GM12865 (cell line): ENCODE data around the gene RALB.
"Not testable (repeated sequence)": the region's sequence is repeated elsewhere in the genome, so short reads cannot be mapped to it uniquely, and the experiment has no call there.

Experiments
- DNase-seq: peaks from one replicate; pipeline ENCODE4 v3.0.0; 2010; ENCODE audit warnings: low read depth
- H3K4me3 ChIP-seq: 2 replicates; pipeline ENCODE4 v1.5.1; 2011; ENCODE audit warnings: mild to moderate bottlenecking, low read depth, low read length, control low read depth
- TF ChIP-seq, protein P1 (sequence below): IDR thresholded peaks from 2 replicates; pipeline ENCODE4 v1.5.1; 2011; ENCODE audit warnings: low read length, control low read depth, low read depth, inconsistent platforms; ENCODE audit not compliant: insufficient read depth; ENCODE audit errors: missing control alignments

Gene RALB

DNA sequence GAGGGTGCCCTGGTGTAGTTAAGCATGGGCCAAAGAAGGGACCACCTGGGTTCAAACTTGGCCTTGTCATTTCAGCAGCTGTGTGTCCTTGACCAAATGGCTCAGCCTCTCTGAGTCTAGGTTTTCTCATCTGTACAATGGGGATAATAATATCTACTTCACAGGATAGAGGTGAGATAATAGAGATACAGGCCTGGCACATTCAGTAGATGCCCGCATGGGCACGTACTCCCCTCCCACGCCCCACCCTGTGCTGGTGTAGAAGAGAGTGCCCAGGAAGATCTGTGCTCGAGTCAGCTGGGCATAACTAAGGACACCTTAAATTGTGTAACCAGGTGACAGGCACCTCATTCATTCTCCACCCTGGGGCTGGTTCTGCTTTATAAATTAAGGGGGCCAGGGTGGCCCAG is 21.1 kb upstream of the RALB start:
- peak overlapping the region; percentile 96 for H3K4me3 ChIP-seq
- TF ChIP-seq, protein P1, sequence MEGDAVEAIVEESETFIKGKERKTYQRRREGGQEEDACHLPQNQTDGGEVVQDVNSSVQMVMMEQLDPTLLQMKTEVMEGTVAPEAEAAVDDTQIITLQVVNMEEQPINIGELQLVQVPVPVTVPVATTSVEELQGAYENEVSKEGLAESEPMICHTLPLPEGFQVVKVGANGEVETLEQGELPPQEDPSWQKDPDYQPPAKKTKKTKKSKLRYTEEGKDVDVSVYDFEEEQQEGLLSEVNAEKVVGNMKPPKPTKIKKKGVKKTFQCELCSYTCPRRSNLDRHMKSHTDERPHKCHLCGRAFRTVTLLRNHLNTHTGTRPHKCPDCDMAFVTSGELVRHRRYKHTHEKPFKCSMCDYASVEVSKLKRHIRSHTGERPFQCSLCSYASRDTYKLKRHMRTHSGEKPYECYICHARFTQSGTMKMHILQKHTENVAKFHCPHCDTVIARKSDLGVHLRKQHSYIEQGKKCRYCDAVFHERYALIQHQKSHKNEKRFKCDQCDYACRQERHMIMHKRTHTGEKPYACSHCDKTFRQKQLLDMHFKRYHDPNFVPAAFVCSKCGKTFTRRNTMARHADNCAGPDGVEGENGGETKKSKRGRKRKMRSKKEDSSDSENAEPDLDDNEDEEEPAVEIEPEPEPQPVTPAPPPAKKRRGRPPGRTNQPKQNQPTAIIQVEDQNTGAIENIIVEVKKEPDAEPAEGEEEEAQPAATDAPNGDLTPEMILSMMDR, result no peak
- DNase-seq, result peak; percentile 29

DNA sequence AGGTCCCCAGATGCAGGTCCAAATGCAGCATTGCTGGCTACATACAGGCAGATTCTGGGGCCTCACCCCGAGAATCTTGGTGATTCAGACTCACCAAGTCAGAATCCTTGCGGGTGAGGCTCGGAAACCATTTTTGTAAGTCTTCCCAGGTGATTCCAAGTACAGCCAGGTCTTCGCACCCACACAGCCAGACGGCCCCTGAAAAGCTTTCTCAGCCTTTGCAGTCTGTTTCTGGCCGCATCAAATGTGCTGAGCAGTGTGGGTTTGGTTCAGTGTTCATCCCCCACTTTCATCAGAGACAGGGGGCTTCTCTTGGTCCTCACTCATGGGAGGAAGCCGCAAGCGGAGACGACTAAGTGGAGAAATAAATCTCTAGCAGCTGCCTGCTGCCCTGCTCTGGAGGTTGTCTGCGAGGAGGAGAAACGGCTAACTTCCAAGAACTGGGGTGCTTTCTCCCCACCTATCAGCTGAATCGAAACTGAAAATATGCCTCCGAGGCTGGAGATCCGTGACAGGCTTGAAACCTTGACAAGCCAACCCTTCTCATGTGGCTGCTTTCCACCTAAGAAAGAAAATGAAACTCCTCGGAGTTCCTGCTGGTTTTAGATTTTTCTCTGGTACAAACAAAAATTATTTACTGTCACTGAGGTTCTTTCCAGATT is 20.5 kb upstream of the RALB start:
- peak; percentile 95 for DNase-seq
- TF ChIP-seq, protein P1, result no peak
- peak overlapping the region; percentile 96 for H3K4me3 ChIP-seq

DNA sequence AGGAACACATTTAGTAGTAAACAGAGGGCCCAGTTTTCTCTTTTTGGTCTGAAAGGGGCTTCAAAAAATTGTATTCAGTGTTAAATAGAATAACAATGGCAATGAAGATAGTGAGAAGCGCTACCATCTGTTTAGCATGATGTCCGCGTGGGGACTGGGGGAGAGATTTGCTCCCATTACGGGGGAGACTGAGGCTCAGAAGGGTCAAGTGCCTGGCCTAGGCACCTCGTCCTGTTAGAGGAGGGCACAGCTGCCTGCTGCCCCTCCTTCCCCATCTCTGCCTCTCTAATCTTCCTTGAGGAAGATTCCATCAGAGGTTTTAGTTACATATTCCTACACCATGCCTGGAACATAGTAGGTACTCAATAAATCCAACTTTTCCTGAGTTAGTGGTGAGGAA is 19.4 kb upstream of the RALB start:
- TF ChIP-seq, protein P1, result no peak
- no peak for DNase-seq
- no peak overlapping the region for H3K4me3 ChIP-seq

DNA sequence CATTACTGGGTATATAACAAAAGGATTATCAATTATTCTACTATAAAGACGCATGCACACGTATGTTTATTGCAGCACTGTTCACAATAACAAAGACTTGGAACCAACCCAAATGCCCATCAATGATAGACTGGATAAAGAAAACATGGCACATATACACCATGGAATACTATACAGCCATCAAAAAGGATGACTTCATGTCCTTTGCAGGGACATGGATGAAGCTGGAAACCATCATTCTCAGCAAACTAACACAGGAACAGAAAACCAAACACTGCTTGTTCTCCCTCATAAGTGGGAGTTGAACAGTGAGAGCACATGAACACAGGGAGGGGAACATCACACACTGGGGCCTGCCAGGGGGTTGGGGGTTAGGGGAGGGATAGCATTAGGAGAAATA is 17.5 kb upstream of the RALB start:
- H3K4me3 ChIP-seq, DNase-seq: not testable (repeated sequence)

DNA sequence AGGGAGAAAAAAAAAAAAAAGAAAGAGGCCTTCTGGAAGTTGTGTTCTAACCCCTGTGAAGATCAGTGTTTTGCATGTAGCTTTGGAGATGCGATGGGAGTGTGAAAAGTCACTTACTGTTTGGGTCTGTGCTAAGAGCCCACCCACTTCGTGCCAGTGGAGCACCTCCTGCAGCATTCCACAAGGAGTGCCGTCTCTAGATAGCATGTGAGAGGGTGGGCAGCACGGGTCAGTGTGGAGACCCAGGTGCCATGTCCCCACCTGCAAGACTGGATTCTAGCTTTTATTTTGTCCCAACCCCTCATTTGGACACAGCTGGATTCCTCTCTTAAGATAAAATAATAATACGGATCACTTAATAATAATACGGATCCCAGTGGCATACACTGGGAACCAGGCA is 17.0 kb upstream of the RALB start:
- TF ChIP-seq, protein P1, result no peak
- H3K4me3 ChIP-seq, result no peak overlapping the region
- no peak for DNase-seq

DNA sequence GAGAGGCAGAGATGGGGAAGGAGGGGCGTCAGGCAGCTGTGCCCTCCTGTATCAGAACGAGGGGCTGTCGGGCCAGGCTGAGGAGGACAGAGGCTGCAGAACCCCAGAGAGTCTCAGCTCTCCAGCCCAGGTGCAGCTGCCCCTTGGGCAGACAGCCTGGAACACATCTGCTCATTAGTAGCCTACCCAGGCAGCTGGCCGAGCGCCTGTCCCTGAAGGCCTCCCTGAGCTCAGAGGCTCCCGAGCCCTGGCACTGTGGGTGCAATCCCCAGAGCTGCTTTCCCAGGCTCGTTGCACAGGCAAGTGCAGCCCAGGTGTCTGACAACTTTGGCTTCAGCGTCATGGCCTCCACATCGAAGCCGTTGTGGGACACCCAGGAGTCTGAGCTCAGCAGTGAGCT is 16.3 kb upstream of the RALB start:
- no peak overlapping the region for H3K4me3 ChIP-seq
- no peak for DNase-seq
- TF ChIP-seq, protein P1, result no peak

DNA sequence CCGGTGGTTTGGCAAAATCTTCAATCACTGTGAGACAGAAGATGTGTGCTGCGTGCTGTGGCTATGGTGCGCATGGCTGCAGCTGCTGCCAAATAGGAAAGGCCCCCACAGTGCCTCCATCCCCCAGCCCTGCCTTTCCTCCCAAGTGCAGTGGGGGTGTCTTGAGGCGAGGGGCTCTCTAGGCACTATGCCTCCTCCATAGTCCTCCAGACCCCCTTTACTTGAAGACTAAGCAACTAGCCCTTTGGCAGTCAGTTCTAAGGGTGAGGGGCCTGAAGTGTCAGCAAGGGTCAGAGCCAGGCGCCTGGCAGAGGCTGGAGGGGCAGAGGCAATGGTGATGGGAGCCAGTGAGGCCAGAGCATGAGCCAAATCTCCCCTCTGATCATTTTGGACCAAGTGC is 15.9 kb upstream of the RALB start:
- H3K4me3 ChIP-seq, result no peak overlapping the region
- TF ChIP-seq, protein P1, result no peak
- no peak for DNase-seq
